Endodermal cell (in vitro differentiated cells): ENCODE measurements around the gene ILRUN. TPM values are rescaled to one million over a fixed set of nuclear protein-coding genes. Genes with fewer than 3 reads are reported as not detected.

Experiments used
- DNase-seq: peaks from one replicate; pipeline ENCODE4 v3.0.0-alpha.2; 2017
- H3K27ac ChIP-seq: 2 replicates; pipeline ENCODE4 v1.5.1; 2013; ENCODE audit warnings: mild to moderate bottlenecking, low read depth, low read length, moderate library complexity
- H3K27me3 ChIP-seq: 2 replicates; pipeline ENCODE4 v1.6.1; 2013; ENCODE audit warnings: mild to moderate bottlenecking, low read length, moderate library complexity; ENCODE audit not compliant: insufficient read depth, control insufficient read depth, poor library complexity, severe bottlenecking
- H3K36me3 ChIP-seq: 2 replicates; pipeline ENCODE4 v1.7.0; 2013; ENCODE audit warnings: mild to moderate bottlenecking, low read length, moderate library complexity; ENCODE audit not compliant: control insufficient read depth, insufficient read depth
- H3K4me1 ChIP-seq: one replicate; pipeline ENCODE4 v1.7.0; 2013; ENCODE audit warnings: low read length; ENCODE audit not compliant: control insufficient read depth, insufficient read depth
- H3K4me3 ChIP-seq: 2 replicates; pipeline ENCODE4 v1.5.1; 2013; ENCODE audit warnings: mild to moderate bottlenecking, low read length, moderate library complexity
- H3K9ac ChIP-seq: 2 replicates; pipeline ENCODE4 v1.6.1; 2013; ENCODE audit warnings: mild to moderate bottlenecking, low read length, moderate library complexity; ENCODE audit not compliant: poor library complexity, severe bottlenecking; ENCODE audit errors: extremely low read depth
- H3K9me3 ChIP-seq: 2 replicates; pipeline ENCODE4 v1.6.1; 2013; ENCODE audit warnings: mild to moderate bottlenecking, low read length, moderate library complexity; ENCODE audit not compliant: control insufficient read depth
- H3K27ac Mint-ChIP-seq: 2 replicates; pipeline ENCODE4 v1.8.0; 2020; ENCODE audit warnings: mixed read lengths
- H3K27me3 Mint-ChIP-seq: 2 replicates; pipeline ENCODE4 v1.8.0; 2021; ENCODE audit warnings: mild to moderate bottlenecking, mixed read lengths; ENCODE audit not compliant: insufficient read depth
- H3K36me3 Mint-ChIP-seq: 2 replicates; pipeline ENCODE4 v1.8.0; 2020; ENCODE audit warnings: low read depth, mixed read lengths
- H3K4me1 Mint-ChIP-seq: 2 replicates; pipeline ENCODE4 v1.8.0; 2020; ENCODE audit warnings: mixed read lengths
- H3K4me3 Mint-ChIP-seq: 2 replicates; pipeline ENCODE4 v1.8.0; 2020; ENCODE audit warnings: mild to moderate bottlenecking, moderate library complexity, mixed read lengths
- H3K9me3 Mint-ChIP-seq: 2 replicates; pipeline ENCODE4 v1.8.0; 2020; ENCODE audit warnings: mild to moderate bottlenecking, mixed read lengths
- WGBS, 2 experiments: methylation state at CpG; one replicate each; pipeline versions ENCODE4 v1.1.5 to v1.1.7; 2013; ENCODE audit warnings: missing lambda C conversion rate in 2 of 2, mixed read lengths in 1 of 2; ENCODE audit not compliant: insufficient coverage in 1 of 2, insufficient read length in 1 of 2; 5-methylcytosine and 5-hydroxymethylcytosine counted together
- total RNA-seq, 2 donors: library from RNA; stranded (reverse); fragmentation: NEBNext Ultra II Directional in 1 of 2; extraction: Animal tissue kit (Norgen Biotek cat#: 25700) in 1 of 2; gene quantifications; 2 replicates in 1 of 2; 3 replicates in 1 of 2; pipeline ENCODE4 v1.2.1, GENCODE V29; 2021
- TF ChIP-seq, protein P1 (sequence below): fragments of 200-600 bp; sonication (generic); conservative IDR thresholded peaks from 2 replicates; pipeline ENCODE4 v1.5.0; 2021; ENCODE audit warnings: antibody characterized with exemption, mild to moderate bottlenecking

Gene ILRUN
- total RNA-seq, 2 donors from 2014 or later, result 73.0 to 90.5 TPM

GRCh38 chr6:34743625-34744293 lies 47.2 kb upstream of the ILRUN start:
- Mint-ChIP-seq H3K4me1 (peaks cover 8% of the 10 kb centered on the region), H3K9me3 (no peaks in the 10 kb centered on the region), H3K4me3 (no peak overlapping the region), H3K27me3 (no peaks in the 10 kb centered on the region), H3K36me3 (no peaks in the 10 kb centered on the region), H3K27ac (no peak overlapping the region)
- H3K9me3 ChIP-seq, result no peaks in the 10 kb centered on the region
- TF ChIP-seq, protein P1, sequence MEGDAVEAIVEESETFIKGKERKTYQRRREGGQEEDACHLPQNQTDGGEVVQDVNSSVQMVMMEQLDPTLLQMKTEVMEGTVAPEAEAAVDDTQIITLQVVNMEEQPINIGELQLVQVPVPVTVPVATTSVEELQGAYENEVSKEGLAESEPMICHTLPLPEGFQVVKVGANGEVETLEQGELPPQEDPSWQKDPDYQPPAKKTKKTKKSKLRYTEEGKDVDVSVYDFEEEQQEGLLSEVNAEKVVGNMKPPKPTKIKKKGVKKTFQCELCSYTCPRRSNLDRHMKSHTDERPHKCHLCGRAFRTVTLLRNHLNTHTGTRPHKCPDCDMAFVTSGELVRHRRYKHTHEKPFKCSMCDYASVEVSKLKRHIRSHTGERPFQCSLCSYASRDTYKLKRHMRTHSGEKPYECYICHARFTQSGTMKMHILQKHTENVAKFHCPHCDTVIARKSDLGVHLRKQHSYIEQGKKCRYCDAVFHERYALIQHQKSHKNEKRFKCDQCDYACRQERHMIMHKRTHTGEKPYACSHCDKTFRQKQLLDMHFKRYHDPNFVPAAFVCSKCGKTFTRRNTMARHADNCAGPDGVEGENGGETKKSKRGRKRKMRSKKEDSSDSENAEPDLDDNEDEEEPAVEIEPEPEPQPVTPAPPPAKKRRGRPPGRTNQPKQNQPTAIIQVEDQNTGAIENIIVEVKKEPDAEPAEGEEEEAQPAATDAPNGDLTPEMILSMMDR, result no peak
- 90 to 98% methylated on average over 6 to 7 of the region's 7 CpGs for WGBS, 2 experiments
- no peaks in the 10 kb centered on the region for H3K4me1 ChIP-seq
- no peak overlapping the region for H3K27ac ChIP-seq
- H3K36me3 ChIP-seq, result no peaks in the 10 kb centered on the region
- H3K27me3 ChIP-seq, result no peaks in the 10 kb centered on the region
- H3K4me3 ChIP-seq, result no peak overlapping the region
- no peak for DNase-seq
- H3K9ac ChIP-seq, result no peak overlapping the region

DNA sequence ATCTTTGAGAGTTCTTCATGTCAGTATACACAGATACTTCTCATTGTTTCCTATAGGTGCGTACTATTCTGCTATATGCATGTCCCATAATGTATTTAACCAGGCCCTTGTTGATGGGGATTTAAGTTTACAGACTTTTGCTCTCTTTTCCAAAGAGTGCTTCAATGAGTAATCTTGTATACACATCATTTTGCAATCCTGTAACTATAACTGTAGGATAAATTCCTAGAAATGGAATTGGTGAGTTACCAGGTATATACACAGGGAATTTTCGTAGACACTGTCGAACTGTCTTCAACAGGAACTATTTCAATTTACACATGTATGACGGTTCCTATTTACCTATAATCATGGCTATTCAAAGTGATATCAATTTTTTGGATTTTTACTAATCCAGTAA lies 45.5 kb upstream of the ILRUN start:
- H3K36me3 Mint-ChIP-seq, result no peaks in the 10 kb centered on the region
- 90% methylated on average over 4 of the region's 4 CpGs; no CpG with 5 or more reads in 1 of the 2 experiments for WGBS, 2 experiments
- TF ChIP-seq, protein P1, result no peak
- Histone ChIP-seq H3K9me3 (no peaks in the 10 kb centered on the region), H3K9ac (no peak overlapping the region), H3K36me3 (no peaks in the 10 kb centered on the region), H3K4me3 (no peak overlapping the region), H3K27ac (no peak overlapping the region), H3K27me3 (no peaks in the 10 kb centered on the region), H3K4me1 (no peaks in the 10 kb centered on the region)
- H3K27me3 Mint-ChIP-seq, result no peaks in the 10 kb centered on the region
- no peak for DNase-seq
- no peak overlapping the region for H3K27ac Mint-ChIP-seq
- no peaks in the 10 kb centered on the region for H3K9me3 Mint-ChIP-seq
- peaks cover 8% of the 10 kb centered on the region for H3K4me1 Mint-ChIP-seq
- no peak overlapping the region for H3K4me3 Mint-ChIP-seq

DNA sequence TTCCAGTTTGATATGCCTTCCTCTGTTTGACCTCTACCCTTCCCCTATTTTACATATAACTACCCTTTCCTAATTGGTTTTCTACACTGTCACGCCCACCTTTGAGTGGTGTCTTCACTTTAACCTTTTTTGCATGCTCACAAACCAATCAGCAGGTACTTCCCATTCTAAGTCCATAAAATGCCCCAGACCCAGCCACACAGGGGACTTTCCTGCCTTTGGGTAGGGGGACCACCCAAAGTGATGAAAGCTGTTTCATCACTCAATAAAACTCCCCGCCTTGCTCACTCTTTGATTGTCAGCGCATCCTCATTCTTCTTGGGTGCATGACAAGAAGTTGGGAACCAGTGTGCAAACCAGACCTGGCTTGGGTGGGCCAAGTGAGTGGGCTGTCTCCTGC lies 40.3 kb upstream of the ILRUN start:
- no peak overlapping the region for H3K4me3 ChIP-seq
- H3K4me3 Mint-ChIP-seq, result no peak overlapping the region

More for the DNA sequence above, 40.3 kb upstream of the ILRUN start:
- TF ChIP-seq, protein P1, result no peak
- H3K9me3 Mint-ChIP-seq, result no peaks in the 10 kb centered on the region
- no peaks in the 10 kb centered on the region for H3K27me3 Mint-ChIP-seq
- H3K27ac Mint-ChIP-seq, result no peak overlapping the region
- Histone ChIP-seq H3K27ac (no peak overlapping the region), H3K9me3 (no peaks in the 10 kb centered on the region), H3K27me3 (no peaks in the 10 kb centered on the region), H3K36me3 (no peaks in the 10 kb centered on the region), H3K4me1 (no peaks in the 10 kb centered on the region), H3K9ac (no peak overlapping the region)
- DNase-seq, result no peak
- no peaks in the 10 kb centered on the region for H3K36me3 Mint-ChIP-seq
- 92 to 100% methylated on average over 2 to 3 of the region's 3 CpGs for WGBS, 2 experiments
- no peaks in the 10 kb centered on the region for H3K4me1 Mint-ChIP-seq
